ENCODE measurements around the gene ZNF248. TPM values are rescaled to one million over a fixed set of nuclear protein-coding genes. Genes with fewer than 3 reads are reported as not detected.

ZNF248 gene
- total and polyA plus RNA-seq, 9 of the 15 experiments (the other 6 are each of a cell fraction or from before 2014, with no cell fraction given) = 4.5 to 16.5 (median 10.2) TPM

DNA sequence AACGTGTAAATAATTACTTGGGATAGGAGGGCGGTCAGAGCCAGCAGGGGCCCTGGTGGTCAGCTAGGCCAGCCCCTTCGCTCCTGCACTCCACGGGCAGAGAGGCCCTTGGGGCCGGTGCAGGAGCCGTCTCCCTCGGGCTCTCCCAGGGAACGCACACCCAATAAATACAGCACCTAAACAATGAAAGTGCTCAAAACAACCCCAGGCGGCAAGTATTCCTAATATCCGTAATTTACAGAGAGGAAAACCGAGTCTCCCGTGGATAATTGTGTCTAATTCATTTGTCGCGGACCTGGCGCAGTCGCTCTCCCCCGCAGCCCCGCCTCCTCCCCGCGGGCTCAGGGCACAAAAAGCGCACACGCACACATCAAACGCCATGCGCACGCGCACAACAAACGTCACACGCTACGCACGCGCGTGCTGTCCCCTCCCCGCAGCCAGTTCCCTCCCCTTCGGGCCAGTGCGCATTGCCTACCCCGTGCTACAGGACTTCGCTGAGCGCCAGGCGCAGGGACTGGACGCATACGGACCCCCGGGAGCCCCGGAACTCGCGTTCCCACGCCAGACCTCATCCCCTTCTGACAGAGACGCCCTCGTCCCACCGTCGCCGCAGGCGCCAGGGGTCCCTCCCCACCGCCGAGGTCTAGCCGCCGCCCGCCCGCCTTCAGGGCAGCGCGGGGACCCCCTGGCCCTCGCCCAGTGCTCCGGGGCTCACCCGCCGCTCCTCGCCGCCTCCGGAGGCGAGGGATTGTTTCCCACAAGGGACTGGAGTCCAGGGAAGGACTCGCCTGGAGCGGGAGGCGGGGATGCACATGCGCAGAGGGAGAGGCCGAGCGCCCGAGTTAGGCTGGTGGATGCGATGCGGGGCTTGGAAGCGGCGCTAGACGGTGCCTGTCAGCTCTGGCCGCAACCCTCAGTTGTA, at the start of gene ZNF248 (continued):
- TF ChIP-seq EHMT2 (IDR thresholded peaks at IDR 0.05) = no peak
- no peak for TF ChIP-seq ZNF133 (CRISPR knock-in tag; IDR thresholded peaks at IDR 0.05)
- TF ChIP-seq ZNF507 (tag; conservative IDR thresholded peaks at IDR 0.05) = no peak
- TF ChIP-seq, protein P1, sequence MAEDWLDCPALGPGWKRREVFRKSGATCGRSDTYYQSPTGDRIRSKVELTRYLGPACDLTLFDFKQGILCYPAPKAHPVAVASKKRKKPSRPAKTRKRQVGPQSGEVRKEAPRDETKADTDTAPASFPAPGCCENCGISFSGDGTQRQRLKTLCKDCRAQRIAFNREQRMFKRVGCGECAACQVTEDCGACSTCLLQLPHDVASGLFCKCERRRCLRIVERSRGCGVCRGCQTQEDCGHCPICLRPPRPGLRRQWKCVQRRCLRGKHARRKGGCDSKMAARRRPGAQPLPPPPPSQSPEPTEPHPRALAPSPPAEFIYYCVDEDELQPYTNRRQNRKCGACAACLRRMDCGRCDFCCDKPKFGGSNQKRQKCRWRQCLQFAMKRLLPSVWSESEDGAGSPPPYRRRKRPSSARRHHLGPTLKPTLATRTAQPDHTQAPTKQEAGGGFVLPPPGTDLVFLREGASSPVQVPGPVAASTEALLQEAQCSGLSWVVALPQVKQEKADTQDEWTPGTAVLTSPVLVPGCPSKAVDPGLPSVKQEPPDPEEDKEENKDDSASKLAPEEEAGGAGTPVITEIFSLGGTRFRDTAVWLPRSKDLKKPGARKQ (CRISPR knock-in tag; IDR thresholded peaks at IDR 0.05) = no peak
- TF ChIP-seq ETV6 (IDR thresholded peaks at IDR 0.05; ENCODE audit: borderline replicate concordance in 1 of 2, low read depth in 2 of 2, low read length in 1 of 2) = no peak
- peak; percentile 22; the same call in 1 of the 2 replicates for TF ChIP-seq ETV6 (CRISPR knock-in tag; IDR thresholded peaks at IDR 0.05; ENCODE audit: borderline replicate concordance)
- TF ChIP-seq TCFL5 (CRISPR knock-in tag; conservative IDR thresholded peaks at IDR 0.05) = no peak
- TF ChIP-seq ZSCAN29 (IDR thresholded peaks at IDR 0.05) = no peak
- no peak for TF ChIP-seq STAT5B (CRISPR knock-in tag; IDR thresholded peaks at IDR 0.05)
- no peak for TF ChIP-seq NFRKB (IDR thresholded peaks at IDR 0.05; ENCODE audit: low read depth)
- TF ChIP-seq ZBTB8A (IDR thresholded peaks at IDR 0.05; ENCODE audit: partially characterized antibody) = no peak
- TF ChIP-seq ZKSCAN1 (IDR thresholded peaks at IDR 0.05; ENCODE audit: low read depth, low read length) = no peak
- TF ChIP-seq CBX1 (IDR thresholded peaks at IDR 0.05; ENCODE audit: low read depth) = peak; percentile 70; the same call in 1 of the 2 replicates
- TF ChIP-seq CCNT2 (IDR thresholded peaks at IDR 0.05; ENCODE audit: borderline replicate concordance, extremely low read depth, insufficient read length, low read depth, low read length) = peak; percentile 34
- TF ChIP-seq MTA2 (IDR thresholded peaks at IDR 0.05; ENCODE audit: low read depth) = no peak
- no peak for TF ChIP-seq PHB (CRISPR knock-in tag; IDR thresholded peaks at IDR 0.05)
- TF ChIP-seq NONO (IDR thresholded peaks at IDR 0.05; ENCODE audit: low read depth in 2 of 2, low read length in 1 of 2) = peak; percentile 47 to 51; a peak in 2 of 4 replicates
- peak; percentile 57; the same call in 1 of the 2 replicates for TF ChIP-seq ZBTB12 (CRISPR knock-in tag; IDR thresholded peaks at IDR 0.05)
- peak; percentile 91 for TF ChIP-seq TBP (optimal IDR thresholded peaks at IDR 0.05; ENCODE audit: low read depth, low read length)
- TF ChIP-seq EWSR1 (IDR thresholded peaks at IDR 0.05; ENCODE audit: borderline replicate concordance, low read depth, partially characterized antibody) = no peak
- TF ChIP-seq, protein P2, sequence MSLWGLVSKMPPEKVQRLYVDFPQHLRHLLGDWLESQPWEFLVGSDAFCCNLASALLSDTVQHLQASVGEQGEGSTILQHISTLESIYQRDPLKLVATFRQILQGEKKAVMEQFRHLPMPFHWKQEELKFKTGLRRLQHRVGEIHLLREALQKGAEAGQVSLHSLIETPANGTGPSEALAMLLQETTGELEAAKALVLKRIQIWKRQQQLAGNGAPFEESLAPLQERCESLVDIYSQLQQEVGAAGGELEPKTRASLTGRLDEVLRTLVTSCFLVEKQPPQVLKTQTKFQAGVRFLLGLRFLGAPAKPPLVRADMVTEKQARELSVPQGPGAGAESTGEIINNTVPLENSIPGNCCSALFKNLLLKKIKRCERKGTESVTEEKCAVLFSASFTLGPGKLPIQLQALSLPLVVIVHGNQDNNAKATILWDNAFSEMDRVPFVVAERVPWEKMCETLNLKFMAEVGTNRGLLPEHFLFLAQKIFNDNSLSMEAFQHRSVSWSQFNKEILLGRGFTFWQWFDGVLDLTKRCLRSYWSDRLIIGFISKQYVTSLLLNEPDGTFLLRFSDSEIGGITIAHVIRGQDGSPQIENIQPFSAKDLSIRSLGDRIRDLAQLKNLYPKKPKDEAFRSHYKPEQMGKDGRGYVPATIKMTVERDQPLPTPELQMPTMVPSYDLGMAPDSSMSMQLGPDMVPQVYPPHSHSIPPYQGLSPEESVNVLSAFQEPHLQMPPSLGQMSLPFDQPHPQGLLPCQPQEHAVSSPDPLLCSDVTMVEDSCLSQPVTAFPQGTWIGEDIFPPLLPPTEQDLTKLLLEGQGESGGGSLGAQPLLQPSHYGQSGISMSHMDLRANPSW (CRISPR knock-in tag; IDR thresholded peaks at IDR 0.05) = no peak
- TF ChIP-seq NR3C1 (CRISPR knock-in tag; IDR thresholded peaks at IDR 0.05) = no peak
